BLaER1 treated with 17β-estradiol and CSF1 and Interleukin-3, amounts not matched to agents 10 nM and 100 nM (cell line): Measurements from ENCODE around the gene RCCD1.
A peak's percentile ranks its signal among the peaks of the same experiment; 100 is the strongest.
"Not testable (repeated sequence)": the region's sequence is repeated elsewhere in the genome, so short reads cannot be mapped to it uniquely, and the experiment has no call there.

Experiments used
- H3K27ac ChIP-seq, 11 experiments: shearing (Covaris generic); formaldehyde crosslinking; 2 replicates each; pipeline ENCODE4 v1.8.1; 2022
- H3K27me3 ChIP-seq, 11 experiments: shearing (Covaris generic); formaldehyde crosslinking; 2 replicates each; pipeline ENCODE4 v1.8.1; 2022
- H3K36me3 ChIP-seq, 11 experiments: shearing (Covaris generic); formaldehyde crosslinking; 2 replicates each; pipeline ENCODE4 v1.8.1; 2022
- H3K4me1 ChIP-seq, 10 experiments: shearing (Covaris generic); formaldehyde crosslinking; 2 replicates each; pipeline ENCODE4 v1.8.1; 2022
- H3K4me2 ChIP-seq, 11 experiments: shearing (Covaris generic); formaldehyde crosslinking; 2 replicates each; pipeline ENCODE4 v1.8.1; 2022
- H3K4me3 ChIP-seq, 10 experiments: shearing (Covaris generic); formaldehyde crosslinking; 2 replicates each; pipeline ENCODE4 v1.8.1; 2022
- H3K9ac ChIP-seq, 11 experiments: shearing (Covaris generic); formaldehyde crosslinking; 2 replicates each; pipeline ENCODE4 v1.8.1; 2022
- H3K9me3 ChIP-seq, 11 experiments: shearing (Covaris generic); formaldehyde crosslinking; replicated peaks in 1 of 11; 2 replicates each; pipeline ENCODE4 v1.8.1; 2022
- H4K20me1 ChIP-seq, 11 experiments: shearing (Covaris generic); formaldehyde crosslinking; 2 replicates each; pipeline ENCODE4 v1.8.1; 2022
- Cebpa-rat ChIP-seq, 11 experiments: shearing (Covaris generic); IDR thresholded peaks; 2 replicates each; pipeline ENCODE4 v1.8.1; 2022

Gene RCCD1

DNA sequence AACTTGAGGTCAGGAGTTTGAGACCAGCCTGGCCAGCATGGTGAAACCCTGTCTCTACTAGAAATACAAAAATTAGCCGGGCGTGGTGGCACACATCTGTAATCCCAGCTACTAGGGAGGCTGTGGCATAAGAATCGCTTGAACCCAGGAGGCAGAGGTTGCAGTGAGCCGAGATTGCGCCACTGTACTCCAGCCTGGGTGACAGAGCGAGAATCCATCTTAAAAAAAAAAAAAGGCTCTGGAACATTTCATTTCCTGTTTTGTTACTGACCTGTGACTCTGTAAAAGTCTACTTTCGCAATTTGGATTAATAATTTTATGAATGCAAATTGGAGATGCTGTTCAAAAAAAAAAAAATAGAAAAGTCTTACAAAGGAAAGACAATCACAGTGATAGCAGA, 26.6 kb upstream of the RCCD1 start:
- not testable (repeated sequence) for H3K9me3 ChIP-seq, H3K4me3 ChIP-seq, H3K27me3 ChIP-seq, H4K20me1 ChIP-seq
- peak overlapping the region in 8 of 11 experiments; percentile 86 to 93 (median 91); a peak in 13 of 22 replicates for H3K27ac ChIP-seq
- H3K36me3 ChIP-seq: peaks cover 0 to 12% (median 0%) of the 10 kb centered on the region in 11 experiments; a peak in 3 of 22 replicates
- TF ChIP-seq Cebpa-rat (IDR thresholded peaks at IDR 0.05): peak in 2 of 11 experiments; percentile 42 to 52; a peak in 3 of 22 replicates
- peak overlapping the region in 2 of 11 experiments; percentile 38 to 41; a peak in 3 of 22 replicates for H3K9ac ChIP-seq
- peak overlapping the region; percentile 89 to 100 (median 96); a peak in 21 of 22 replicates for H3K4me2 ChIP-seq
- peaks cover 36 to 45% (median 41%) of the 10 kb centered on the region in 10 experiments for H3K4me1 ChIP-seq

- TF ChIP-seq Cebpa-rat (IDR thresholded peaks at IDR 0.05): no peak
- peak overlapping the region; percentile 79 to 93 (median 89) for H3K27ac ChIP-seq
- peak overlapping the region; percentile 80 to 94 (median 86) for H3K9ac ChIP-seq
These were observed 25.3 kb upstream of the RCCD1 start for GRCh38 chr15:90929246-90930019.

GRCh38 chr15:90930861-90931574, 23.7 kb upstream of the RCCD1 start:
- peak overlapping the region; percentile 71 to 90 (median 80) for H3K4me3 ChIP-seq
- H3K9ac ChIP-seq: peak overlapping the region; percentile 80 to 94 (median 86); a peak in 21 of 22 replicates
- peak overlapping the region; percentile 79 to 93 (median 89); a peak in 21 of 22 replicates for H3K27ac ChIP-seq

More at GRCh38 chr15:90929246-90930019, 25.3 kb upstream of the RCCD1 start:
- no peaks in the 10 kb centered on the region for H4K20me1 ChIP-seq
- H3K4me3 ChIP-seq: peak overlapping the region; percentile 64 to 90 (median 80)
- H3K36me3 ChIP-seq: 0 out of 22 replicates have a peak, but pooled peaks cover 0 to under 1% (median 0%) of the 10 kb centered on the region in 11 experiments
- H3K4me1 ChIP-seq: peaks cover 47 to 57% (median 55%) of the 10 kb centered on the region in 10 experiments
- no peaks in the 10 kb centered on the region for H3K27me3 ChIP-seq
- peak overlapping the region; percentile 89 to 100 (median 96) for H3K4me2 ChIP-seq
- no peaks in the 10 kb centered on the region for H3K9me3 ChIP-seq

DNA sequence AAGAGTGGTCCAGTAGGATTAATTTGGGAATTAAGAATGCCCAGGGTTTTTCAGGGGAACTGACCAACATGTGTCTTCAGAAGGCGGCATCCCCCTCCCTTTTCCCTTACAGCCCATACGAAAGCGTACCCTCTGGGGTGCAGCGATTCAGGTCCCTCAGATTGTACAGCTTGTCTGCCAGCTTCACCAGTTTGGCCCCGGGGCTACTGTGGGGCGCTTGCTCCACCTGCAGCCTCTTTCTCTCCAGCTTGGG, 23.2 kb upstream of the RCCD1 start:
- H3K36me3 ChIP-seq: peaks cover 0 to 7% (median 4%) of the 10 kb centered on the region in 11 experiments; a peak in 8 of 22 replicates
- H4K20me1 ChIP-seq: peaks cover 0 to 11% (median 10%) of the 10 kb centered on the region in 11 experiments; a peak in 16 of 22 replicates
- H3K4me3 ChIP-seq: peak overlapping the region; percentile 71 to 90 (median 80)
- peak overlapping the region; percentile 80 to 94 (median 86); a peak in 21 of 22 replicates for H3K9ac ChIP-seq
- H3K9me3 ChIP-seq: no peaks in the 10 kb centered on the region
- no peak for TF ChIP-seq Cebpa-rat (IDR thresholded peaks at IDR 0.05)
- H3K27me3 ChIP-seq: no peaks in the 10 kb centered on the region
- peak overlapping the region; percentile 64 to 93 (median 89); a peak in 21 of 22 replicates for H3K27ac ChIP-seq
- peak overlapping the region; percentile 89 to 100 (median 96) for H3K4me2 ChIP-seq
- H3K4me1 ChIP-seq: peaks cover 59 to 72% (median 70%) of the 10 kb centered on the region in 10 experiments

More at GRCh38 chr15:90930861-90931574, 23.7 kb upstream of the RCCD1 start:
- TF ChIP-seq Cebpa-rat (IDR thresholded peaks at IDR 0.05): no peak
- peaks cover 0 to 6% (median 5%) of the 10 kb centered on the region in 11 experiments; a peak in 16 of 22 replicates for H4K20me1 ChIP-seq
- peaks cover 54 to 67% (median 65%) of the 10 kb centered on the region in 10 experiments for H3K4me1 ChIP-seq
- H3K9me3 ChIP-seq: no peaks in the 10 kb centered on the region
- H3K27me3 ChIP-seq: no peaks in the 10 kb centered on the region
- H3K4me2 ChIP-seq: peak overlapping the region; percentile 89 to 100 (median 96)
- peaks cover 0 to 2% (median 0%) of the 10 kb centered on the region in 11 experiments; a peak in 2 of 22 replicates for H3K36me3 ChIP-seq

DNA sequence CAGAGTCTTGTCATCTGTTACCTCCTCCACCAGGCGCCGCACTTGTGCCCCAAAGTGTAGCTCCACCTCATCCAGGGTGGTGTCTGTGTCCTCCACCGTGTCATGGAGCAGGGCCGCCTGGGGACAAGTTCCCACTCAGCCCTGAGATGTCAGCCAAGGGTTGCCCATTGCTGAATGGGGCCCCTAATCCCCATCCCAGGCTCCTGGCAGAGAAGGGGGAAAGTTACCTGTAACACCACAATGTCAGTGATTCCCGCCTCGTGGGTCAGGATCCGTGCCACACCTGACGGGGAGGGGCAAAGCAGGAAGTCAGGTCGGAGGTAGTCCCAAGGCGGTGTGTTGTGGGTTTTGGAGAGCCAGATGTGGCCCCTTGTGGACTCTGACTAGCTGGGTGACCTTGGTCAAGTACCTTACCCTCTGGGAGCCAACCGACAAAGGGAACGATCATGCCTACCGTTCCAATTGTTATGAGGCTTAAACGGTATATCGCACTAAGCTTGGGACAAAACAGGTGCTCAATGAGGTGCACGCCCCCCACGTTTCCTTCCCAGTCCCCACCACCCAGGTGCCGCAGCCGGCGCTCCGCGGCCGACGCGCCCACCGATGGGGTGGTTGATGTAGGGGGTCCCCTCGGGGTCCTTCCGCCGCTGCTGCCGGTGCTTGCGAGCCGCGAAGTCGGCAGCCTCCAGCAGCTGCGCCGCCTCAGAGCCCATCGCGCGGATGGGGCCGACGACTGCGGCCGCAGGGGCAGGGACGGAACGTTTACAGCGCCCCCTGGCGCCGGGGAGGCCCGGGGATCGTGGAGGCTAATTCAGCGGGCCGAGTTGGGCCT, 22.6 kb upstream of the RCCD1 start, which contains the start of gene HDDC3:
HDDC3 (minus strand) TSS at position 722 of the 832 bp plus-strand sequence; CDS start at position 713, 9 bp downstream.
- Histone ChIP-seq H3K9ac (peak within 1 kb of the TSS; percentile 80 to 94 (median 86)), H4K20me1 (peaks cover 5 to 16% (median 14%) of the 10 kb centered on the region in 11 experiments; a peak in 16 of 22 replicates), H3K27me3 (no peaks in the 10 kb centered on the region), H3K9me3 (no peaks in the 10 kb centered on the region), H3K4me2 (peak within 1 kb of the TSS; percentile 89 to 100 (median 96)), H3K36me3 (peaks cover 2 to 13% (median 8%) of the 10 kb centered on the region in 11 experiments; a peak in 15 of 22 replicates), H3K4me1 (peaks cover 64 to 77% (median 75%) of the 10 kb centered on the region in 10 experiments), H3K27ac (peak within 1 kb of the TSS; percentile 64 to 93 (median 89)), H3K4me3 (peak within 1 kb of the TSS; percentile 71 to 90 (median 80))
- TF ChIP-seq Cebpa-rat (IDR thresholded peaks at IDR 0.05): no peak

DNA sequence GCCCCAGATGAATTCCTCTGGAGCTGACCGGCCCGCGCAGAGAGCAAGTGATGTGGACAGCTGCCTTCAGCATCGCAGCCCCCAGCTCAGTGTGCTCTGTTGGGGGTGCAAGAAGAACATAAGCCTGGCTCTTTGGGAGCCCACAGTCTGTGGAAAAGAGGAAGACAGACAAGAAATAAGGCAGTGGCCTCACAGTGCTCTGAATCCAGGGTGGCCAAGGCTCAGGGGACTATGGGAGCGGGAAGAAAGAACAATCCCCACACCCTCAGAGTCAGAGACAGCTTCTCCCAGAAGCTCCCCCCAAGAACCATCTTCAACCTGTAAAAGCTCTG, 22.1 kb upstream of the RCCD1 start:
- Histone ChIP-seq H3K4me3 (peak overlapping the region; percentile 71 to 90 (median 80); a peak in 18 of 20 replicates), H3K9ac (peak overlapping the region; percentile 80 to 94 (median 86); a peak in 19 of 22 replicates)

DNA sequence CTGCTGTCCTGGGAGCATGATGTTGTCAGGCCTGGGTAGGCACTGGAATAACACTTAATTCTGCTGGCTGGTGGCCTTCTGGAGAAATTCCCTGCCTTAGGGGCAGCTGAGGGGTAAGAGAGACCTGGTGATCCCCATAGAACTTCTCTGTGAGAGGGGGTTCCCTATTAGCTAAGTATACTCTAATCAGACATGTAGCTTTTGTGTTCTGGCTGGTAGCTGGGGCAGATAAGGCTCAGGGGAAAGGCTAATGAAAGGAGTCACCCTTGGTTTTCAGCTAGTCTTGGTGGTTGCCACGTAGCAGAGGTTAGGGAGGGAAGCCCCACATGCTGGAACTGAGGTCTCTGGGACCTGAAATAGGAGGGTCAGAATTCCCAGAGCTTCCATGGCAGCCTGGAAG, 21.4 kb upstream of the RCCD1 start:
- Histone ChIP-seq H4K20me1 (peaks cover 6 to 27% (median 17%) of the 10 kb centered on the region in 11 experiments; a peak in 16 of 22 replicates), H3K9me3 (no peaks in the 10 kb centered on the region), H3K27me3 (no peaks in the 10 kb centered on the region), H3K4me1 (peaks cover 67 to 83% (median 76%) of the 10 kb centered on the region in 10 experiments), H3K4me2 (peak overlapping the region in 6 of 11 experiments; percentile 89 to 100 (median 97); a peak in 7 of 22 replicates), H3K36me3 (peaks cover 15 to 25% (median 21%) of the 10 kb centered on the region in 11 experiments), H3K9ac (peak overlapping the region in 9 of 11 experiments; percentile 18 to 94 (median 86); a peak in 13 of 22 replicates), H3K4me3 (no peak overlapping the region), H3K27ac (peak overlapping the region in 5 of 11 experiments; percentile 86 to 93 (median 91); a peak in 6 of 22 replicates)
- no peak for TF ChIP-seq Cebpa-rat (IDR thresholded peaks at IDR 0.05)

More for the DNA sequence above, 22.1 kb upstream of the RCCD1 start:
- TF ChIP-seq Cebpa-rat (IDR thresholded peaks at IDR 0.05): no peak
- Histone ChIP-seq H3K36me3 (peaks cover 8 to 18% (median 14%) of the 10 kb centered on the region in 11 experiments; a peak in 20 of 22 replicates), H4K20me1 (peaks cover 6 to 21% (median 17%) of the 10 kb centered on the region in 11 experiments; a peak in 16 of 22 replicates), H3K4me1 (peaks cover 70 to 83% (median 79%) of the 10 kb centered on the region in 10 experiments), H3K27ac (peak overlapping the region in 9 of 11 experiments; percentile 38 to 93 (median 91); a peak in 17 of 22 replicates), H3K27me3 (no peaks in the 10 kb centered on the region), H3K4me2 (peak overlapping the region; percentile 89 to 100 (median 96)), H3K9me3 (no peaks in the 10 kb centered on the region)
